Epithelial cell of proximal tubule (primary cell): ENCODE results near the gene SLC13A5. TPM values are rescaled to one million over a fixed set of nuclear protein-coding genes. Genes with fewer than 3 reads are reported as not detected.

Source experiments
- DNase-seq: peaks from one replicate; pipeline ENCODE4 v3.0.0-alpha.2; 2011; ENCODE audit warnings: low read depth
- H3K4me3 ChIP-seq: 2 replicates; pipeline ENCODE4 v1.5.1; 2011; ENCODE audit warnings: low read depth, mild to moderate bottlenecking, low read length
- CTCF ChIP-seq: conservative IDR thresholded peaks from 2 replicates; pipeline ENCODE4 v1.5.1; 2012; ENCODE audit warnings: low read depth, mild to moderate bottlenecking, low read length
- total RNA-seq: library from RNA; depleted of rRNA; stranded (reverse); fragments of >200 nt; gene quantifications from 2 replicates; pipeline ENCODE4 v1.2.3, GENCODE V29; 2015

Gene SLC13A5
- total RNA-seq, 1 donor from 2014 or later, result not detected

GRCh38 chr17:6681176-6681575 is 32.0 kb downstream of the SLC13A5 start:
- TF ChIP-seq CTCF, result no peak
- H3K4me3 ChIP-seq, result no peak overlapping the region
- no peak for DNase-seq

- TF ChIP-seq CTCF, result no peak
- H3K4me3 ChIP-seq, result no peak overlapping the region
- DNase-seq, result no peak
Measured at GRCh38 chr17:6679241-6679640, 33.9 kb downstream of the SLC13A5 start.

- TF ChIP-seq CTCF, result no peak
- no peak for DNase-seq
- no peak overlapping the region for H3K4me3 ChIP-seq
Measured at GRCh38 chr17:6677946-6678345, 35.2 kb downstream of the SLC13A5 start.

- no peak for TF ChIP-seq CTCF
- no peak overlapping the region for H3K4me3 ChIP-seq
- DNase-seq, result no peak
Measured at GRCh38 chr17:6677158-6677831, 35.9 kb downstream of the SLC13A5 start.

GRCh38 chr17:6676802-6677157 is 36.4 kb downstream of the SLC13A5 start:
- H3K4me3 ChIP-seq, result no peak overlapping the region
- no peak for TF ChIP-seq CTCF
- no peak for DNase-seq

GRCh38 chr17:6675201-6675825 is 37.9 kb downstream of the SLC13A5 start:
- TF ChIP-seq CTCF, result no peak
- H3K4me3 ChIP-seq, result no peak overlapping the region
- DNase-seq, result no peak

GRCh38 chr17:6674586-6674985 is 38.6 kb downstream of the SLC13A5 start:
- no peak for TF ChIP-seq CTCF
- DNase-seq, result no peak
- H3K4me3 ChIP-seq, result no peak overlapping the region
